Stimulated activated CD8-positive, alpha-beta memory T cell treated with anti-CD3 and anti-CD28 coated beads, Interleukin-7, amount 100 ng/mL, for 4 hours (primary cell): ENCODE data around the gene RPRD1B.
A peak's percentile ranks its signal among the peaks of the same experiment; 100 is the strongest.

Source experiments
- DNase-seq, 2 donors: peaks; one replicate each; pipeline ENCODE4 v3.0.0-alpha.2; 2020; ENCODE audit warnings: low read depth in 2 of 2

Gene RPRD1B

DNA sequence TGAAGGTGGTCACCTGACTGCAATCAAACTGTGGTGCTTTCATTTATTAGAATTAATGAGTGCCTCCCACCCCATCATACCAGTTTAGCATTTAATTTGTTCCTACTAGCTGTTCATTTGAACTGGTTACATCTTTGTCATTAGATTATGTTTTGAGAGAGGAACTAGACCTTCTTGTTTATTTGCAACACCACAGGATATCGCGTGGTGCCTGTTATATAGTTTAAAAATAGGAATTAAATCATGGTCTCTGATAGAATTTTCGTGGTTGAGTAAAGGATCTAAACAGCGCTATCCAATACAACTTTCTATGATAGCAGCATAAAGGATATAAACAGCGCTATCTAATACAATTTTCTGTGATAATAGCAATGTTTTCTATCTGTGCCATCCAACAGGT is 2.8 kb downstream of the RPRD1B start:
- no peak for DNase-seq

DNA sequence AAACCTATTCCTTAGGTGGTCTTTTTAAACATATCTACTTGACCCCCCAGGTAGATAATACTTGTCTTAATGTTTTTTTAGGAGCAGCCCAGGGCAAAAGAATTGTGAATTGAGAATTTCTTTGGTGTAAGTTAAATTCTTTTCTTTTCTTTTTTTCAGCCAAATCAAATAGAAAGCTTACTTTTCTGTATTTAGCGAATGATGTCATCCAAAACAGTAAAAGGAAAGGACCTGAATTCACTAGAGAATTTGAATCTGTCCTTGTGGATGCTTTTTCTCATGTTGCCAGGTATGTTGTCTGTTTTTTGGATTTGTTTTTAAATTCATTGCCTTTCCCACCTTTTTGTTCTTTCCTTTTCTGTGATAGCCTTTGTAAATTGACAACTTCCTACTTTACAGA is 6.7 kb downstream of the RPRD1B start:
- DNase-seq: no peak

DNA sequence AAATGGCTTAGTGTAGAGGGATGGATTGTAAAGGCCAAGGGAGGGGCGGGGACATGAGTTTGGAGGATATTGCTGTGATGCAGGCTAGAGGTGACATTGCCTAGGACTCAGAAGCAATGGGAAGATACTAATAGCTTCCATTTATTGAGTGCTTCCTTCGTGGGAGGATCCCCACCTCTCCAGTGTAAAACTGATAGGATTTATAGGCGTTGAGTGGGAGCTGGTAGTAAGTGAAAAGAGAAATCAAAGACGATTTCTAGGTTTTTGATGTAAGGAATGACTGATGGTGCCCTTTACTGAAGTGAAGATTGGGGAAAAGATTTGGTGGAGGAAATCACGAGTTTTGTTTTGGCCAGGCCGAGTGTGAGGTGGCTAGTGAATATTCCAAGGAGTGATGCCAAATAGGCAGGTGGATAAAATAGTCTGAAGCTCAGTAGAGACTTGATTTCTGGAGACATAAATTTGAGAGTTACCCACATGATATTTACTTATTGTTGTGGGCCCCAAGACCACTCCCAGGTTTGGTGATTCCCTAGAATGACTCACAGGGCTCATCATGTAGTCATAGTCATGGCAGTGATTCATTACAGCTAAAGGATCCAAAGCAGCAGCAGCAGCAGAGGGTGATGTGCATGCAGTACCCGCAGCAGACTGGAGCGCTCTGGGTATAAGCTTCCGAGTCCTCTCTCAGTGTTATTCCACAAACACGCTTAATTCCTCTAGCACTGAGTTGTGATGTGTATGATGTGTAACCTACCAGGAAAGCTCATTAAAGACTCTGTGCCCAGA is 10.2 kb downstream of the RPRD1B start:
- DNase-seq: no peak

DNA sequence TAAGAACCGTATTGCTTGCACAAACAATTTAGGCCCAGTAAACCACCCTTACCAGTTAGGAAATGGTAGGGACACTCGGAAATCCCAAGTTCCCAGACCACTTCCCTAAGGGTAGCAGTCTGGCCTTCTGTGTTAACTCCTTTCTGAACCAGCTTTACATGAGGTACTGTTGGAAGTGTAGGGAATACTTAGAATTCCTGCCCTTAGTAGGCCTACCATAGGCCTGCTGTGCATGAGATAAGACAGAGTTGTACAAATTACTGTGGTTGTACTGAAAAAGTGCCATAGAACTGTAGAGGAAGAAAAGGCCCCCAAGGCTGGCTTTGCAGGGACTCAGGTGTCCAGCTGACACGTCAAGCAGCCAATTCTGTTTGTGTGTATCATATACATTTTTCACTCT is 11.1 kb downstream of the RPRD1B start:
- DNase-seq: no peak

DNA sequence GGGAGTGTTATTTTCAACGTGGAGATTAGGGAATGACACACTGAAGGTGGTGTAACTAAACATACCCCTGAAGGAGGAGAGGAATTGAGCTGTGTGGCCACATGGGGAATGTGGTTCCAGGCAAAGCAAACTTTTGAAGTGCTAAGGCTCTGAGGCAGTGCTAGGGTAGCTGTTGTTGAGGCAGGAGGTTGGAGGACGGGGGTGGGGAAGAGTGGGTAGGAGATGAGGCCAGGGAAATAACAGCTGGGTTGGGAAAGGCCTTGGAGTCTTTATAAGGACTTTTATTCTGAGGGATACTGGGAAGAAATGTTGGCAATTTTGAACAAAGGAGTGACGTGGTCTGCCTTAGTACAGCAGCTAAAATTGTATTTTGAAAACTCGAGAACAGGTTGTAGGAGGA is 13.0 kb downstream of the RPRD1B start:
- DNase-seq: no peak

DNA sequence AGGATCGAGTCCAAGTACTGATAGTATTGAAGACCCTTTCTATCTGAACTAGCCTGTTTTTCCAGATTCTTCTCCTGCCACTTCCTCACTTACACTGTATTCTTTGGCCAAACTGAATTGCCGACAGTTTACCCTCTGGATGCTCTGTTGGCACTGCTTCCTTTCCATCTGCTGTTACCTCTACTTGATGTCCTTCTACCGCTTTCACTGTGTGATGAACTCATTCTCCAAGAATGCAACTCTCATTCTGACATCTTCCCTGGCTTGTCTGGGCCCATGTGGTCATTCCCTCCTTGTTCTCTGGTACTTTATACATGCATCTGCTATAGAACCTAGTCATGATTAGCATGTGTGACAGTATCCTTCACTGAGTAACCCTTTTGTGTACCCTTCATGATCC is 16.3 kb downstream of the RPRD1B start:
- DNase-seq: no peak

DNA sequence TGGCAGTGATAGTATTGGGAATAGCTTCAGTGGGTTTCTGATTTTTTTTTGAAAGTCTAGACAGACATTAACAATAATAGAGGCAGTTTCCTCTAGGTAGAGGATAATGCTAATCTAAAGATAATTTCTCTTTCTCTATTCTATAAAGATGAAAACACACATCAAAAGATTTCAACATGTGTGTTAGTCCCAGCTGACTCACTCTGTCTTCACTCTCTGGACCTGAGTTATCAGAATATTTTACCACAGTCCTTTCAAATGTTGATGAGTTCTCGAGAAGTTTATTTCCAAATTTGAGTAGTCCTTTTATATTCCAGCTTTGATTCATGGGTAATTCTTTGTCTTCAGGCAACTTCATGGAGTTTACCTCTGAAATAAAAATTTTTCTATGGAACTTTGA is 17.1 kb downstream of the RPRD1B start:
- DNase-seq: no peak

DNA sequence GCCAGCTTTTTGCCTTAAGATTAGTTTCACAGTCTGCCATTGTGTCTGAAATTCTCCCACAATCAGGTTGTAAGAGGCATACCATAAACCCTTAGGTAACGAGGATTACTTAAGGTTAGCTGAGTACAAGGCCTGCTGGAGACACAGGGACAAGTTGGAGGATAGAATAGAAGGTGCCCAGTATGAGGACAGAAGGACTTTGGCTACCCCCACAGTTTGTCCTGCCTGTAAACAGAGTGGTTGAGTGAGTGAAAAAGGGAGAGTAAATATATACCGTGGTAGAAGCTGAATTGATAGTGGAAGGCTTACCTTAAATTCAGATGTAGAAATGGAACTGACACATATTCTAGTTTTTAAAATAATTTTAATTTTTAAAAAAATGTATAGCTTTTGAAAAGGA is 19.3 kb downstream of the RPRD1B start:
- no peak for DNase-seq

DNA sequence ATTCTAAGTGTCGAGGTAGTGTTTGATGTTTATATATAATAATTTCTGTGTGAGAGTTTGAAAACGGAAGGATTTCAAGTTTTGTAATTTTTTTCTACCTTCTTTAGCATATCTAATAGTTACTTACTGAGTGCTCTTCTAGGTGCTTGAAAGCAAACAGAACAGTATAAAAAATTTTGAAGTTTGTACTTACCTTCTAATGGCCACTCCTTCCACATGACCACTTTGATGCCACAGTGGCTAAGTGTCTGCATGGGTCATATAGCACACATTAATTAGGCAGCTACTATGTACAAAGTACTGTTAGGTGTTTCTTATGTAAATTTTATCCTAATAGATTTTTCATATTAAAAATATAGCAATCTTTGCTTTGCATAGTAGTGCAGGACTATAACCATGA is 21.1 kb downstream of the RPRD1B start:
- no peak for DNase-seq

DNA sequence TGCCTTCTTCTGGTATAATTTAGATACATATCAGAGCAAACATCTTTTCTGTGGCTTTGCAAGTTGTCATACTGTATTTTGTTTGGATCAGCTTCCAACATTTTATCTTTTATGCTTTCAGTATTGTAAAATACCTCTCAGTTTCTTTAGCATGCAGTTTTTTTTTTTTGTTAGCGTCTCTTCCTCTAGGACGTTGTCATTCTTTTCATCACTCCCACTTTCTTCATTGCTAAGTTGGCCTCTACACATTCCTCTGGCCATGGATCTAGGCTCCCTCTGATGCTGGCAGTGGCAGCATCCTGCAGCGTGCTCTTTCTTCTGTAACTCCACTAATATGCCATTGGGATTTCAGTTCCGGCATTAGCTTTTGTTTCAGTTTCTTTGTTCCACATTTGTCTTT is 21.7 kb downstream of the RPRD1B start:
- DNase-seq: no peak

DNA sequence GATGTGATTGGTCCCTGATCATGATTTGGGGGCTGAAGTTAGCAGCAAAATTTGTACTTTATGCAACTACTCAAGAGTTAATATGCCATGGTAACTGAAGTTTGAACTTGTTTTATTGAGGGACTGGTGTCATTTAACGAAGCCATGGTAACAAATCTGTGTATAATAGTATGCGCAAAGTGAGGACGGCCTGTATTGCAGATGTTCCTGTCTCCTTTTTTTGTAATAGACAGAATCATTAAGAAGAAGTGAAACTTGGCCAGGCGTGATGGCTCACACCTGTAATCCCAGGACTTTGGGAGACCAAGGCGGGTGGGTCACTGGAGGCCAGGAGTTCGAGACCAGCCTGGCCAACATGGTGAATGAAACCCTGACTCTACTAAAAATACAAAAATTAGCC is 22.3 kb downstream of the RPRD1B start:
- no peak for DNase-seq

DNA sequence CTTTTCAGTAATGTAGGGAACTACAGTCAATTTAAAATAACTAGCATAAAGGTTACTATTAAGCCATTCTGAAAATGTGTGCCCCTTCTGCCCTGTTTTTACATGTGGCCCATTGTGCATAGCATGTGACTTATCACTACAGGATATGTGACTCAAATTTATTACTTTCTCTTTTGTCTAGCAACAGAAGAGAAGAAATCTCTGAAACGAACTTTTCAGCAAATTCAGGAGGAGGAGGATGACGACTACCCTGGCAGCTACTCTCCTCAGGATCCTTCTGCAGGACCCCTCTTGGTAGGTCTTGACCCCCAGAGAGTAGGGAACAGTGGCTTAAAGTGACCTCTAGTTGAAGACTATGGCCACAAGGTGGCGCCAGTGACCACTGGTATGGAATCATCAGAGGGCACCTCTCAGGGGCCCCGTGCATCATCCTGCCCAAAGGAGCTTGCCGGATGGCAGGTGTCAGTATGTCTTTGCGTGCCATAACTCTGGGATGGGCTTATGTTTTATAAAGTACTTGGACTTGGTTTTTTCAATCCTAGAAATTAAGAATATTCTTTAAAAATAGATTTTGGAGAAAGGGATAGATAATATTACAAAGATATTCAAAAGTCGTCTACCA is 23.9 kb downstream of the RPRD1B start:
- DNase-seq: peak; percentile 54 to 55

DNA sequence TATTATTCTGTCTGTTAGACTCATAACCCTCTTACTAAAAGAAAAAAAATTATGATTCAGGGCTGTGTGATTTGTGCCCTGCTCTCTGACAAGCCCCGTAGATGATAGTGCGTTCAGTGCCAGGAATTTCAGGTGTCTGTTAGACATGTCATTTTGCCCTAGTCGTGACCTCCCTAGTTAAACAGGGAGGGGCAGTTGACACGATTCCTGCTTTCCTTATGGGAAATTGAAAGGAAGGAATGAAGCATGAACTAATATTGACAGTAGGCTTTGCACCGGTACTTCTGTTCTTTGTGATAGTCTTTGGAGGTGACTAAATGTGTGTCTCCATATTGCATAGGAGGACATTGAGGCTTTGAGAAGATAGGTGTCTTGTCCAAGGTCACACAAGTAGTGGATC is 26.3 kb downstream of the RPRD1B start:
- no peak for DNase-seq

DNA sequence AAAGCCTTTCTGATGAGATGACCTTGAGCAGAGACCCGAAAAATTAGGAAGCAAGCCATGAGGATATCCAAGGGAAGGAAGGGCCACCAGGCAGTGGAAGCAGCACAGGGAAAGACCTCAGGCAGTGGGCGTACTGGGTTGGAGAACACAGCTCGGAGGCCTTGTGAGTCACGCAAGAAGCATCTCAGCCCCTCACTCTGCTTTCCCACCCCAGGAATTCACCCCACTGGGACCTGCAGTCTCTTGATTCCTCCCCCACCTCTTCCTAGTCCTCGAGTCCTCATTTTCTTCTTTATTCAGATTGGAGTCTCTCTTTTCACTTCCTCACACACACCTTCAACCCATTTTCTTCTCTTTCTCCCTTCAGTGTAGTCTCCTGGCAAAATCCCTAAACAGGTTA is 27.0 kb downstream of the RPRD1B start:
- DNase-seq: no peak

DNA sequence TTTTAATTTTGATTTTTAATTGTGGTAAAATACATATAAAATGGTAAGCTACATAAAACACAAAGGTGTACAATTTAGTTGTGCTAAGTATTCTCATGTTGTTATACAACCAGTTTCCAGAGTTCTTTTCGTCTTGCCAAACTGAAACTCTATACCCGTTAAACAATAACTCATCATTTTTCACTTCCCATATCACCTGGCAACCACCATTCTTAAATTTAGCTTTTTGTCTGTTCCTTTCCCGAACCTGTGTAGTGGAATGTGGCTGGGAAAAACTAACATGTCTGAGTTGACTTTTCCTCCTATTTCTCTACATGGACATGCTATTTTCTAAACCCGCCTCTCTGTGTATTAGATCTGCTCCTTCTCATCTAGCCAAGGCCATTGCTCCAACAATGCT is 27.6 kb downstream of the RPRD1B start:
- DNase-seq: no peak

DNA sequence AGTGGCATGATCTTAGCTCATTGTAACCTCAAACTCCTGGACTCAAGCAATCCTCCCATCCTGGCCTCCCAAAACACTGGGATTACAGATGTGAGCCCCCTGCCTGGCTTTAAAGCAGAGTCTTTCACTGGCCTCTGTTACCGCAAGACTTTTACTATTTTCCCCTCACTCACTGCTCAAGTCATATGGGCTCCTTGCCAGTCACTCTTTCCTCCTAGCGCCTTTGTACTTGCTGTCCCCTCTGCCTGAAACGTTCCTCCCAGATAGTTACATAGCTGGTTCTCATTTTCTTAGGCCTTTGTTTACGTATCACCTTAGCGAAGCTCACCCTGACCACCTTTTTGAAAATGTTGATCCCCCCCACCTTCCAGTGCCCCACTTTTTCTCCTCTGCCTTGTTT is 29.3 kb downstream of the RPRD1B start:
- no peak for DNase-seq

DNA sequence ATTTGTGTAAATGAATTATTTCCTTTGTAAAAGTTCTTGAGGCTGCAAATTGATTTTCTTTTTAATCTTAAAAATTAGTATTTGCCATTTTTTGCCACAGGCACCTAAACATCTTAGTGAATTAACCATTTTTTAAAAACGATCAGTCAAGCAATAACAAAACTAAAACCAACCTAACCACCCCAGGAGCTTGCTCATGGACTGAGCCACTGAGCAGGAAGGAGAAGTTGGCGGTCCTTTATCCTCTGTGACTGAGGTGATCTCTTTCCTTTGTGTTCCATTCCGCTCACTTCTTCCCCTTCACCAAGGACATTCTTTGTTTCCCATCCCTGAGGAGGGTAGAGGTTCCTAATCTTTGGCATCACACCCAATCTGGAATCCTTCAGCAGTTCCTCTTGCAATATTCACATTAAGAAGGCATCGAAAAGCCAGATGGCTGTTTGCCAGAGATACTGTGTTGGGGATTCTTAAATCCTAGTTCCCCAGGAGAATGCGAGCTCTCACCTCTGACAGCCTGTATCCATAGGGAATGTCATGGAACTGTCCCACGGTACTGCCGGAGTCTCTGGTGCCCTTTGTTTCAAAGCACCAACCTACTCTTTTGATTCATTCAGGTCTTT is 30.5 kb downstream of the RPRD1B start:
- no peak for DNase-seq

DNA sequence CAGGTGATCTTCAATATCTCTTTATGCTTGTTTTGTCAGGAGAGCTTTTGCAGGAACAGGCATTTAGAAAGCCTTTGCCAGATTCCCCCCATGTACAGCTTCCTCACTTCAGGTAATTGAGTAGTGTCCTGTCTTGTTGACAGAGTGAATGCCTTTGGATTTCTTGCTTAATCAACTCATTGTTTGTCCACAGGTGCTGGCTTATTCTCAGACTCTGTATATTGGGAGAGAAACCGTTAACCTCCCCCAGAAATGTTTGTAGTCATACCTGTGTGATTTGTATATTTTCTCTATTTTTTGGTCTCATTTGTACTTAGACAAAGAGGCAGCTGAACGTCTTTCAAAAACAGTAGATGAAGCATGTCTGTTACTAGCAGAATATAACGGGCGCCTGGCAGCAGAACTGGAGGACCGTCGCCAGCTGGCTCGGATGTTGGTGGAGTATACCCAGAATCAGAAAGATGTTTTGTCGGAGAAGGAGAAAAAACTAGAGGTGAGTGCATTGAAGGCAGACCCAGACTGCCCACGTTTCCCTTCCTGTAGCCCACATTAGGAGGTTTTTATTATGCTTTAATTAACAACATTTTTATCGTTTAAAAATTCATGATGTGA is 32.3 kb downstream of the RPRD1B start:
- DNase-seq: no peak

DNA sequence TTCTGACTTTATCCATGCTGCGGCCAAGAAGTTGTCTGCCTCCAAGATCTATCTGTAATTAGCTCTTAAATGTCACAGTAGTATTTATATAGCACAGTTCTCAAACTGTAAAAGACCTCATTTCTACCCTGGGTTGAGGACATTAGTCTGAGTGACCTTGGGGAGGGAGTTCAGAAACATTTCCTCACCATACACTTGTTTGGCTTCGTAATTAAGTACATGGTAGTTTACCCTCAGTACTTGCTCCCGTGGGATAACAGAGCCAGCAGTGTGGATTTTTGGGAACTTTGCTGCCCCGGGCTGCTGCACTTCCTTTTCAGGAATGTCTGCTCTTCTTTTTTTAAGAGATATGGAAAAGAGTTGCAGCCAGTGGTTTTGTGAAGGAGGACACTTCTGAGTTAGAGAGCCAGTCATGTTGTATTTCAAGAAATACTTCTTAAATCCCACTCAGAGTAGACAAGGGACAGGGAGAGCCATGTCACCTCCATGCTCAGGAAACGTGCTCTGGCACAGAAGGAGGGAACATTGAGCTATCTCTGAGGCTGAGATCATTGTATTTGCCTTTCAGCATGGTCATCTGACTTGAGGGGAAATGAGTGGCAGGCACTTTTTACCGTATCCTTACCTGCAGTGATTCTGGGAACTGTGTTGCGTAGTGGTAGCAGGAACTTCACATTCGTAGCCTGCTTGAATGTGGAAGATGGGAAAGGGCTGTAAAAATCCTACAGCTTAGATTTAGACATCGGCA is 33.6 kb downstream of the RPRD1B start:
- DNase-seq: no peak

DNA sequence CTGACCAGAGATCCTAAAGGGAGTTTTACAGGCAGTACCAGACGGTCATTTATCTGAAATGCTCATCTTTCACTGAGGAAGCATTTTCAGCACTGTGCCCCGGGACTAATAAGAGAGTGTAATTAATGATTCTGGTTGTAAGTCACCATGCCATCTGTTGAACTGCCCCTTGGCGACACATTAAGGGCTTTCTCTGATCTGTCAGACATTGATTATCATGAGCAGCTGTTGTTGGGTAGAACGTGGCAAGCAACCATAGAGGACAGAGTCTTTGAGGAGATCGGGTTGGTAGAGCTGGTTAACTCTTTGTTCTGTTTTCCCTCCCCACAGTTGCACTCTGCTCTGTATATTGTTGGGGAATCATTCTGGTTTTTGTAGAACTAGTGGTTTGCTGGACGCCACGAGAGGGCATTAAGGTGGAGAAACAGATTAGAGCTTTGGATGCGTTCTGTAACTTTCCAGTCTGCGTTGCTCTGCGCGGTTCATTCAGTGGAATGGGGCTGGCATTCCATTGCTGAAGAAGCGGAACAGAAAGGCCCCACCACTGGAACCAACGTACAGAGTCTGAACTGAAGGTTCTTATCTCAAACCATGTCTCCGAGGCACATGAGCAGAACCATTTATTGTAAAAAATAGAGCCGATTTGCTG is 34.3 kb downstream of the RPRD1B start:
- DNase-seq: no peak

DNA sequence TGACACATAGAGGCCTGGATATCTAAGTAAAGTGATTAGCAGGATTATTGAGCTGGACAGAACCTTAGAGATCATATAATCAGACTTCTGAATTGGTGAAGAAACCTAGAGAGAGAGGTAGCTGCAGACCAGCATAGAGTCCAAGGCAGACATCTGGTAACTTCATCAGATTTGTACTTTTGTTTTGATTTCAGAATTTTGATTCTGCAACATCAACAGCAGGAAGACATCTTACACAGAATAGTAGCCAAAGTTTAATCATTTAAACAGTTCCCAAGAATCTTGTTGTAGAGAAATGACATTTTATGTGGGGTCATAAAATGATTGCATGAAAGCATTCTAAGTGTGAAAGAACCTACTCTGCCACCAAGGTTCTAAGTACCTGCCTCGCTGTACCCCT is 39.4 kb downstream of the RPRD1B start:
- no peak for DNase-seq
